Esophagus squamous epithelium (tissue), 5 donors: ENCODE measurements around the gene TMEM35B. TPM values are rescaled to one million over a fixed set of nuclear protein-coding genes. Genes with fewer than 3 reads are reported as not detected.

Experiments used
- DNase-seq: peaks from one replicate; lab custom pipeline; 2025; lab: John Stamatoyannopoulos, UW
- H3K27ac ChIP-seq, 4 donors: fragments of 200-600 bp; sonication (generic); one replicate each; pipeline ENCODE4 v1.5.1; 2016 to 2019; ENCODE audit warnings: mild to moderate bottlenecking in 1 of 4
- H3K27me3 ChIP-seq, 4 donors: fragments of 200-600 bp; sonication (generic); 1 replicate in 3 of 4; 2 replicates in 1 of 4; pipeline versions ENCODE4 v1.5.1 to v1.6.0; 2017 to 2021; ENCODE audit warnings: antibody characterized with exemption in 1 of 4
- H3K36me3 ChIP-seq, 3 donors: fragments of 200-600 bp; sonication (generic); one replicate each; pipeline ENCODE4 v1.5.1; 2016 to 2019
- H3K4me1 ChIP-seq, 3 donors: fragments of 200-600 bp; sonication (generic); one replicate each; pipeline ENCODE4 v1.5.1; 2017 to 2019
- H3K4me3 ChIP-seq, 4 donors: fragments of 200-600 bp; sonication (generic); 1 replicate in 3 of 4; 2 replicates in 1 of 4; pipeline ENCODE4 v1.5.1; 2016 to 2019; ENCODE audit warnings: mild to moderate bottlenecking in 2 of 4, moderate library complexity in 1 of 4
- H3K9me3 ChIP-seq, 3 donors: fragments of 200-600 bp; sonication (generic); one replicate each; pipeline ENCODE4 v1.5.1; 2016 to 2019
- POLR2A ChIP-seq, 4 donors: fragments of 450-650 bp; IDR thresholded peaks; one replicate each; pipeline ENCODE4 v1.6.1; 2017; ENCODE audit warnings: antibody characterized with exemption in 4 of 4, mild to moderate bottlenecking in 4 of 4, moderate library complexity in 3 of 4
- WGBS, 2 donors: methylation state at CpG; one replicate each; pipeline ENCODE4 v1.1.5; 2018; 5-methylcytosine and 5-hydroxymethylcytosine counted together
- intact Hi-C: fragments of 100-400 bp; cut with DNase I; formaldehyde crosslinking; loops from one replicate; pipeline ENCODE4 v1.15.0; 2022
- total RNA-seq, 4 donors: library from RNA; depleted of rRNA; stranded (reverse); fragments of >200 nt; gene quantifications; one replicate each; pipeline ENCODE4 v1.1.0, GENCODE V29; 2016
- TF ChIP-seq, protein P1 (sequence below), 6 experiments: fragments of 450-650 bp in 4 of 6; fragments of 200-600 bp in 2 of 6; sonication (generic) in 2 of 6; IDR thresholded peaks; one replicate each; pipeline ENCODE4 v1.5.1; 2016 to 2019; ENCODE audit warnings: antibody characterized with exemption in 6 of 6, mild to moderate bottlenecking in 4 of 6, moderate library complexity in 4 of 6
- donor health status: DM: yes; HTN: yes; CAD: no.

TMEM35B gene
- total RNA-seq, 4 donors from 2014 or later, result 3.3 to 28.0 (median 16.1) TPM

DNA sequence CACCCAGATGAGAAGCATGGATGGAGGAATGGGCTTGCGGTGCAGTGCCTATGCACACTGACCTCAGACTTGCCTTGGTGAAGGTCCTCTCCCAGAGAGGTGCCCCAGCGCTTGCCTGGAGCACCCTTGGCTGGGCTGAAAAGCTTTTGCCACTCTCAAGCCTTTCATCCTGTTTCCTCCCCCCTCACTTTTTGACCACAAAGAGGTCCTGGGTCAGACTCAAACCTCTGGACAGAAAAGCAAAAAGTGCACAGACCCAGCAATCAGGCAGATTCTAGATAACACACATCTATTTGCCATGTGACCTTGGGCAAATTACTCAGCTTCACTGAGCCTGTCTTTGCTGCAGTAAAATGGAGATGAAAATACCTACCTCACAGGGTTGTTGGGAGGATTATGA, 7.3 kb downstream of the TMEM35B start:
- peaks cover 0 to 31% (median 0%) of the 10 kb centered on the region in 3 donors for H3K36me3 ChIP-seq
- no peak overlapping the region for H3K4me3 ChIP-seq
- no peaks in the 10 kb centered on the region for H3K27me3 ChIP-seq
- no peak for DNase-seq
- WGBS, 2 donors, result 94 to 100% methylated on average over 2 of the region's 2 CpGs
- peaks cover 0 to 2% (median under 1%) of the 10 kb centered on the region in 3 donors for H3K4me1 ChIP-seq
- H3K9me3 ChIP-seq, result no peaks in the 10 kb centered on the region
- no peak for TF ChIP-seq POLR2A (IDR thresholded peaks at IDR 0.05)
- TF ChIP-seq, protein P1, sequence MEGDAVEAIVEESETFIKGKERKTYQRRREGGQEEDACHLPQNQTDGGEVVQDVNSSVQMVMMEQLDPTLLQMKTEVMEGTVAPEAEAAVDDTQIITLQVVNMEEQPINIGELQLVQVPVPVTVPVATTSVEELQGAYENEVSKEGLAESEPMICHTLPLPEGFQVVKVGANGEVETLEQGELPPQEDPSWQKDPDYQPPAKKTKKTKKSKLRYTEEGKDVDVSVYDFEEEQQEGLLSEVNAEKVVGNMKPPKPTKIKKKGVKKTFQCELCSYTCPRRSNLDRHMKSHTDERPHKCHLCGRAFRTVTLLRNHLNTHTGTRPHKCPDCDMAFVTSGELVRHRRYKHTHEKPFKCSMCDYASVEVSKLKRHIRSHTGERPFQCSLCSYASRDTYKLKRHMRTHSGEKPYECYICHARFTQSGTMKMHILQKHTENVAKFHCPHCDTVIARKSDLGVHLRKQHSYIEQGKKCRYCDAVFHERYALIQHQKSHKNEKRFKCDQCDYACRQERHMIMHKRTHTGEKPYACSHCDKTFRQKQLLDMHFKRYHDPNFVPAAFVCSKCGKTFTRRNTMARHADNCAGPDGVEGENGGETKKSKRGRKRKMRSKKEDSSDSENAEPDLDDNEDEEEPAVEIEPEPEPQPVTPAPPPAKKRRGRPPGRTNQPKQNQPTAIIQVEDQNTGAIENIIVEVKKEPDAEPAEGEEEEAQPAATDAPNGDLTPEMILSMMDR (IDR thresholded peaks at IDR 0.05), result no peak
- no peak overlapping the region for H3K27ac ChIP-seq
- intact Hi-C loops, result no loop called here

DNA sequence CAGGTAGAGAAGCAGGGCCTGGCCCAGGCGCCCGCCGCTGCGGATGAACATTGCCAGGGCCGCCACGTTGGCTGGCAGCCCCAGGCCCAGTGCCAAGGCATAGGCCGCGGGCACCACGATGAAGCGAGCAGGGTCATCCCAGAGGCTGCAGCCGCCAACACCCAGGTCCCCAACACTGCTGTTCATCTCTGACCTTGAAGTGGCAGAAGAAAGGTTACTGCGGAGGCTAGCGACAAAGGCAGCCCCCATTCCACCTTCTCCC, 8.0 kb downstream of the TMEM35B start:
- H3K27ac ChIP-seq, result no peak overlapping the region
- intact Hi-C loops, result no loop called here
- DNase-seq, result no peak
- H3K4me3 ChIP-seq, result no peak overlapping the region
- H3K27me3 ChIP-seq, result no peaks in the 10 kb centered on the region
- no peak for TF ChIP-seq POLR2A (IDR thresholded peaks at IDR 0.05)
- TF ChIP-seq, protein P1 (IDR thresholded peaks at IDR 0.05), result no peak
- WGBS, 2 donors, result 90 to 100% methylated on average over 2 of the region's 13 CpGs
- H3K4me1 ChIP-seq, result no peaks in the 10 kb centered on the region
- peaks cover 0 to 27% (median 0%) of the 10 kb centered on the region in 3 donors for H3K36me3 ChIP-seq
- H3K9me3 ChIP-seq, result no peaks in the 10 kb centered on the region

DNA sequence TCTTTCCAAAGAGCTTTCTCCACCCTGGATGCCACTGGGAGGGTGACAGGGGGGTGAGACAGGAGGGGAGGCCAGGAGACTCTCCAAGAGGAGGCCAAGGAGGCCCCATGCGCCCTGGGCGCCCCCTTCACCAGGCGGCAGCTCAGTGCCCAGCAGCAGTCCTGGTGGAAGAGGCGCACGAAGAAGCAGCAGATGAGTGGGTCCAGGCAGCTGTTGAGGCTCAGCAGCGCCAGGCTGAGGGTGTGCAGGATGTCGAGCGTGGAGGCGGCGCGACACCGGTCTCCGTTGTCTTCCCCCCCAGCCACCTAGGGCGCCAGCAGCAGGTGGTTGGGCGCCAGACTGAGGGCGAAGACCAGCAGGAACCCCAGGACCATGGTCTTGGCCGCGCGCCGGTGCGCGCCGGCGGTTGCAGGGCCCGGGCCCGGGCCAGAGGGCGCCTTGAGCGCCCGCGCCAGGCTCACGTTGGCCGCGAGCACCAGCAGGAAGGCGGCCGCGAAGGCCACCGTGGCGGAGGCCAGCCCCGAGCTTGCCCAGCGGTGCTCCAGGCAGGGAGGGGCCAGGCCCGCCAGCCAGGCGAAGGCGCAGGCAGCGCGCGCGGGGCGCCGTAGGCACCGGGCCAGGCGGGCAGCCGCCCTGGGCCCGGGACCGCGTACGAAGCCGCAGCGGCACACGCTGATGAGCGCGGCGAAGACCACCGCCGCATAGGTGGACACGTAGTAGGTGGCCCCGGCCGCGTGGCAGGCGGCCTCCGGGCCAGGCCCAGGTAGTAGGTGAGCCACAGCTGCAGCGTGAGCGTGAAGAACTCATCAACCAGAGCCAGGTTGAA, 8.6 kb downstream of the TMEM35B start:
- H3K4me3 ChIP-seq, result no peak overlapping the region
- H3K27ac ChIP-seq, result no peak overlapping the region
- TF ChIP-seq, protein P1 (IDR thresholded peaks at IDR 0.05), result no peak
- no peak for TF ChIP-seq POLR2A (IDR thresholded peaks at IDR 0.05)
- no peaks in the 10 kb centered on the region for H3K27me3 ChIP-seq
- no peaks in the 10 kb centered on the region for H3K4me1 ChIP-seq
- intact Hi-C loops, result no loop called here
- H3K9me3 ChIP-seq, result no peaks in the 10 kb centered on the region
- peaks cover 0 to 21% (median 0%) of the 10 kb centered on the region in 3 donors for H3K36me3 ChIP-seq
- 82 to 93% methylated on average over 5 to 21 of the region's 72 CpGs for WGBS, 2 donors
- DNase-seq, result no peak

DNA sequence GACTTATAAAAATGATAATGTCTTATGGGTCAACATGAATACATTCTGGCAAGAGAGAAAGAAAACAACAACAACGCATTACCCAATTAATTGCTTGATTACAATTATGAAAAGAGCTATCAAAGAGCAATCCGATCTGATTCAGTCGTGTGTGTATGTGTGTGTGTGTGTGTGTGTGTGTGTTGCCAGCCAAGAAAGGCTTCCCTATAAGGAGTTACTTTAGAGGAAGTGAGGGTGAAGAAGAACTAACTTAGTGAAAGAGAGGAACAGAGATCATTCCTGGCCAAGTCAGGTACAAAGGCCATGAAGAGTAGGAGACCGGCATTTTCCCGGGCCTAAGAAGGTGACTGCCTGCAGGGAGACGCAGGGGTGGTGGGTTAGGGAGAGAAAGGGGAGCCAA, 9.4 kb downstream of the TMEM35B start:
- Histone ChIP-seq H3K27ac (no peak overlapping the region), H3K4me1 (no peaks in the 10 kb centered on the region), H3K27me3 (no peaks in the 10 kb centered on the region), H3K36me3 (peaks cover 0 to 18% (median 0%) of the 10 kb centered on the region in 3 donors), H3K4me3 (no peak overlapping the region), H3K9me3 (no peaks in the 10 kb centered on the region)
- TF ChIP-seq POLR2A (IDR thresholded peaks at IDR 0.05), result no peak
- TF ChIP-seq, protein P1 (IDR thresholded peaks at IDR 0.05), result no peak
- no peak for DNase-seq
- intact Hi-C loops, result no loop called here
- WGBS, 2 donors, result 84 to 86% methylated on average over 6 of the region's 6 CpGs

DNA sequence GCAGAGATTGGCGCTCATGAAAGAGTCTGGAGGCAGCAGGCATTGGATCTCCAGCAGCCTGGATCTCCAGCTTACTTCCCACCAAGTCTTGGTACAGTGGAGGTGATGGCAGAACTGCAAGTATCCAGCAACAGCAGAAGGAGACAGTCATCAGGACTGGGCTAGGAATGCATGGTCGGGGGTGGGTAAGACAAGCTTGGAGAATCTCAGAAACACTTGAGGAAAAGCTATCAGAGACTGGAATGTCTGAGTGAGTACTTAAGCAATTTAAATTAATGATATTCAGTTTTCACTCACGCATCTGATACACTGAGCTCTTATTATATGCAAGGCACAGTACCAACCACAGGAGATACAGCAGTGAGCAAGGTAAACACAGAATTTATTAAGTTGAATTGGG, 9.8 kb downstream of the TMEM35B start:
- no peak for DNase-seq
- Histone ChIP-seq H3K27me3 (no peaks in the 10 kb centered on the region), H3K9me3 (no peaks in the 10 kb centered on the region), H3K27ac (no peak overlapping the region), H3K4me3 (no peak overlapping the region), H3K36me3 (peaks cover 0 to 18% (median 0%) of the 10 kb centered on the region in 3 donors), H3K4me1 (no peaks in the 10 kb centered on the region)
- intact Hi-C loops, result no loop called here
- WGBS, 2 donors, result 85 to 87% methylated on average over 2 to 3 of the region's 3 CpGs
- TF ChIP-seq POLR2A (IDR thresholded peaks at IDR 0.05), result no peak
- TF ChIP-seq, protein P1 (IDR thresholded peaks at IDR 0.05), result no peak
